Right ventricle myocardium inferior (tissue), 1 donor: Measurements from ENCODE around the gene MAPK1IP1L. TPM values are rescaled to one million over a fixed set of nuclear protein-coding genes. Genes with fewer than 3 reads are reported as not detected.
A peak's percentile ranks its signal among the peaks of the same experiment; 100 is the strongest.
"Not testable (repeated sequence)": the region's sequence is repeated elsewhere in the genome, so short reads cannot be mapped to it uniquely, and the experiment has no call there.

Source experiments
- ATAC-seq: fragments of 200-7000 bp; cut with Tn5 transposase; one replicate; pipeline ENCODE4 v1.9.1; 2020; ENCODE audit warnings: mild to moderate bottlenecking, moderate library complexity
- DNase-seq: peaks from one replicate; pipeline ENCODE4 v3.0.0; 2021; ENCODE audit errors: missing footprints
- intact Hi-C: fragments of 100-400 bp; cut with DNase I; formaldehyde crosslinking; loops from one replicate; pipeline ENCODE4 v1.11.0; 2022
- total RNA-seq: library from RNA; stranded (reverse); fragmentation: NEBNext Ultra II Directional; extraction: Animal tissue kit (Norgen Biotek cat#: 25700); gene quantifications from one replicate; pipeline ENCODE4 v1.2.1, GENCODE V29; 2021
- donor health status: DM: no; HTN: yes; CAD: no; lungs with severe emphysema.

Gene MAPK1IP1L
- total RNA-seq, 1 donor from 2014 or later, result 65.0 TPM

DNA sequence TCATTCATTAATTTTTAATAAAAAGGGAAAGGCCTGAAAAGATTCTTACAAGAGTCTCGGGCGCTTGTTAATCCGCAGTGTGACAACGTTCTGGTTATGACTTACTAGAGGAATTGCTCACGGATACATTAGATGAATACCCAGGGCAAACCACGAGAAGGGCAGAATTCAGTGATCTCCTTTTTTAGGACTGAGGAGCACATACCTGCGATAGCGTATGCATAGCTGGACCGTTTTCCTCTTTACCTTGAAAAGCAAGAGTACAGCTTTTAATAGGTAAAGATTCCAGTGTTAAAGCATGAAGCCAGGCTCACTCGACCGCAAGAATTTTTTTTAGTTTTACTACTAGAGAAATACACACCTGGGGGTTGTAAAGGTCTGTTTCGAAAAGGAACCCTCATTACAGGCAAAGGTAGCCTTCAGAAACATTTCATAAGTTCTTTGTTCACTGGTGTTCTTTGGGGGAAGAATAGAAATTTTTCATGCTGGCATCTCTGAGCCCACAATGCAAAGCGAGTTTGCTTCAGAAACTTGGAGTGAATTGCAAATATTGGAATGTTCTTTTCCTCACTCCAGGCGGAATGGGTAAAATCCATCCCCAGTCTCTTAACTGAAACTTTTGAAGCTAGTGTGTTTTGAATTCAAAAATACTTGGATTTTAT lies 953 bp downstream of the MAPK1IP1L start:
- ATAC-seq, result no peak
- intact Hi-C loops, result loop anchor here (5.0 to 10.0 kb wide), 2 partner anchors 80 to 222 kb away; partner anchors contain the start of gene FBXO34
- DNase-seq, result no peak

DNA sequence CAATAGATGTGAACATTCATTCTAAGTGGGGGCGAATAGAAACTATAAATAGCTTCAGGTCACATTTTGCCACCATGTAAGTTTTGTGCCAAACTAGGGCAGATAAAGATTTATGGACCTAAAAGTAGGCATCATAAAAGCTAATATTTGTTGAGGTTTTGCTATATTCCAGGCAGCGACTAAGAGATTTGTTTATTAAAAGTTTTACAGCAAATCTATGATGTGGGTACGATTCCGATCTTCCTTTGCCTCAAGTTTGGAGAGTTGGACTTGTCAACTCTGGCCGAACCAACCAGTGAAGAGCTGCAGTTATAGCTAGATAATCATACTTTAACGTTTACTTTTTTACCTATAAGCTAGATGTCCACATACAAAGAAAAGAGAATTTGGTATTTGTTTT lies 1.6 kb downstream of the MAPK1IP1L start:
- ATAC-seq (no peak), DNase-seq (no peak)
- intact Hi-C loops, result loop anchor here (5.0 to 10.0 kb wide), 2 partner anchors 79 to 222 kb away; partner anchors contain the start of gene FBXO34

DNA sequence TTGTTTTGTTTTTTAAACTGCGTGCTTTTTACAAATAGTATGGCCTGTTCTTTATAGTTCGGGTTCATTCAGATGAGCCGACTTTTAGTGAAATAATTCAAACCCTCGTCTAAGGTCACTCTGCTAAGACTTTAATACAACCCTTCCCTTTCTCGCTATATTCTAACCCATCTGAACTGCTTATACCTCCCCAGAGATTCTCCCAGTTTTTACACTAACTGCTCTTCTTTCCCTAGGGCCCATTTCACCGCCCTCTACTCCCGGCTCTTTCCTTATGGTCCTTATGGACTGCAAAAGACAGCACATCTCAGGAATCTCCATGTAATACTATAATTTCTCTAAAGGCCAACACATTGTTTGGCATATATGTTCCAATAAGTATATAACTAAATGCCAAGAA lies 2.1 kb downstream of the MAPK1IP1L start:
- no peak for ATAC-seq
- DNase-seq, result no peak
- intact Hi-C loops, result loop anchor here (5.0 to 10.0 kb wide), 2 partner anchors 79 to 221 kb away; partner anchors contain the start of gene FBXO34

DNA sequence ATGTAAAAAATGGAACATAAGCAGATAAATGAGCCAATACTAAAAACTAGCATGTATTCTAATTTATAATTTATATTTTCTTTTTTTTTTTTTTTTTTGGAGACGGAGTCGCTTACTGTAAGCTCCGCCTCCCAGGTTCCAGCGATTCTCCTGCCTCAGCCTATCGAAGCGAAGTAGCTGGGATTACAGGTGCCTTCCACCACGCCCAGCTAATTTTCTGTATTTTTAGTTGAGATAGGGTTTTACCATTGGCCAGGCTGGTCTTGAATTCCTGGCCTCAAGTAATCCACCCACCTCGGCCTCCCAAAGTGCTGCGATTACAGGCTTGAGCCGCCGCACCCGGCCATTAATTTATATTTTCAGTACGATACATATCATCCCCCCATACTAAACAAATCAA lies 2.7 kb downstream of the MAPK1IP1L start:
- no peak for ATAC-seq
- intact Hi-C loops, result loop anchor here (5.0 to 10.0 kb wide), 2 partner anchors 78 to 221 kb away; partner anchors contain the start of gene FBXO34
- DNase-seq, result no peak

DNA sequence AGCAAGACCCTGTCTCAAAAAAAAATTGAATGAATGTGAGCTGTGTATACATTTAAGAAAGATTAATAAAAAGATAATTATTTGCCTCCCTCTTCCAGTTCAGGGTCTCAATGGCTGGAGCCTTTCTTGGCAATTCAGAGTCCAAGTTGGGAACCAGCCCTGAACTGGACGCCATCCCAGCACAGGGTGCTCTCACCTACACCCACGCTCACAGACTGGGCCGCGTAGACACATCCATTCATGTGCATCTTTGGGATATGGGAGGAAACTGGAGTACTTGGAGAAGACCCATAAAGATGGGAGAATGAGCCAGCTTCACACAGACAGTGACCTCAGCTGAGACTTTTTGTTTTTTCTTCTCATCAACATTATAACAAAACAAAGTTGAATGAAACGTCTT lies 6.5 kb downstream of the MAPK1IP1L start:
- no peak for ATAC-seq
- intact Hi-C loops, result loop anchor here (10.0 kb wide), 1 partner anchor 217 kb away; the partner anchor contains the start of gene FBXO34
- no peak for DNase-seq

DNA sequence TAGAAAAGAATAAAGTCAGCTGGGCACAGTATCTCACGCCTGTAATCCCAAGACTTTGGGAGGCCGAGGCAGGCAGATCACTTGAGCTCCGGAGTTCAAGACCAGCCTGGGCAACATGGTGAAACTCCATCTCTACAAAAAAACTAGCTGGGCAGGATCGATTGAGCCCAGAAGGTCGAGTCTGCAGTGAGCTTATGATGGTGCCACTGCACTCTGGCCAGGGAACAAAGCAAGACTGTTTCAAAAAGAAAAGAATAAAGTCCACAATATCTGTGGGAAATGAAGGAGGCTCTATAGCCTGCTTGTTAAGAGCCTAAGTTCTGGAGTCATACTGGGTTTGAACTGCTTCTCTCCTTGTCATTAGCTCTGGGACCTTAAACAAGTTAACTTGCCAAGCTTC lies 7.9 kb downstream of the MAPK1IP1L start:
- no peak for ATAC-seq
- DNase-seq, result no peak
- intact Hi-C loops, result loop anchor here (10.0 kb wide), 1 partner anchor 215 kb away; the partner anchor contains the start of gene FBXO34

DNA sequence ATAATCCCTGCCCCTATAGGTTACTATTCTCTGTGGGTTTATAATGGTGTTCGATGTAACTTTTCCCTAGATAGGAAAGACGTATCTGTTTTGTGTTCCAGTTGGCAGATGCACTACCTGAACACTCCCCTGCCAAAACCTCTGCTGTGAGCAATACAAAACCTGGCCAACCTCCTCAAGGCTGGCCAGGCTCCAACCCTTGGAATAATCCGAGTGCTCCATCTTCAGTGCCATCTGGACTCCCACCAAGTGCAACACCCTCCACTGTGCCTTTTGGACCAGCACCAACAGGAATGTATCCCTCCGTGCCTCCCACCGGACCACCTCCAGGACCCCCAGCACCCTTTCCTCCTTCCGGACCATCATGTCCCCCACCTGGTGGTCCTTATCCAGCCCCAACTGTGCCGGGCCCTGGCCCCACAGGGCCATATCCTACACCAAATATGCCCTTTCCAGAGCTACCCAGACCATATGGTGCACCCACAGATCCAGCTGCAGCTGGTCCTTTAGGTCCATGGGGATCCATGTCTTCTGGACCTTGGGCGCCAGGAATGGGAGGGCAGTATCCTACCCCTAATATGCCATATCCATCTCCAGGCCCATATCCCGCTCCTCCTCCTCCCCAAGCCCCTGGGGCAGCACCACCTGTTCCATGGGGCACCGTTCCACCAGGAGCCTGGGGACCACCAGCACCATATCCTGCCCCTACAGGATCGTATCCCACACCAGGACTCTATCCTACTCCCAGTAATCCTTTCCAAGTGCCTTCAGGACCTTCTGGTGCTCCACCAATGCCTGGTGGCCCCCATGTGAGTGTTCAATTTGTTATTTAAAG lies 11.3 kb downstream of the MAPK1IP1L start:
- peak; percentile 81 for ATAC-seq
- intact Hi-C loops, result no loop called here
- no peak for DNase-seq

DNA sequence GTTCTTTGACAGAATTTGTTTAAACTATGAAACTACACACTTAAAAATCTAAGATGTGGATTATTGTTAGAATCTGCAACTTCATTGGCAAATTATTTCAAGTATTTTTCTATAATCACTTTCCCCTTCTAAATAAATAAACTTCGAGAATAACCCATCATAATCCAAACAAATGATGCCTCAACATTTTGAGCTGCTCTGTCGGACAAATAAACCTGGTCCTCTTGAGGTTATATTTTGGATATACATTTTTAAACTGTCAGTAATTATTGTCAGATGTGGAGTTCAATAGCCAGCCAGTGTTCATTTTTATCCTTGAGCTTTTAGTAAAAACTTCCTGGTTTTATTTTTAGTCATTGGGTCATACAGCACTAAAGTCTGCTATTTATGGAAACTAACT lies 13.4 kb downstream of the MAPK1IP1L start:
- DNase-seq, ATAC-seq, intact Hi-C loops: not testable (repeated sequence)

DNA sequence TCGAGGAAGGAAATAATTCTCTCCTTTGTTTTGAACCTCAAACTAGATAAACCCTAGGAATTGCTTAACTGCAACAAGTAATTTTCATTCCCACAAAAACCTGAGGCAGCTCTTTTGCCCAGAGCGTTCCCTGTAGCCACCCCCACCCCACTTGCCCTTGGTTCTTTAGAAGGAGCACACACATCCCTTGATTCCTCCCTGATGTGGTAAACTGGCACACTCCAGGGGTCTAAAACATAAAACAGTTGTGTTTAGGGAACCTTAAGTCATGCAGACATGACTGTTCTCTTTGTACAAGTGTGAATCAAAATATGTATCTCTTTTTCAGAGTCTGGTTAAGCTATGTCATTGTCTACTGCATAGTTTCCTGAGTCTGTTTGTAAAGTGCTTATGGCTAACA lies 14.0 kb downstream of the MAPK1IP1L start:
- intact Hi-C loops, result no loop called here
- ATAC-seq, result no peak
- DNase-seq, result no peak

DNA sequence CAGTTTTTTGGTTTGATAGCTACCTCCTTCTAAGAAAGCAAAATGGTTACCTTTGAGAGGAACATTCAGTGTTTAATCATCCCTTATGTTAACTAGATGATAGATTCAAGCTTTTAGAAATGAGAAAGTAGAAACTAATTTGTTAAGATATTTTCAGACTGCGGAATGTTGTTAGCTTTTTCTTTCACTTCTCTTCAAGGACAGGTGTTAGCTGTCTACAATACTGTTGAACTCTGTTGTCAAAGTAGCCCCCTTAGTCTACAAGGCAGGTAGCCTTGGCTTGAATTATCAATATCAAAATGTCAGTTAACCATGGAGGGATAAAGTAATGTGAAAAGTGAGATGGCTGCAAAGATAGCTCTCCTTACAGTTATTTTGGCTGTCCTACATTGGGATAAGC lies 14.8 kb downstream of the MAPK1IP1L start:
- DNase-seq (no peak), ATAC-seq (no peak)
- intact Hi-C loops, result no loop called here

DNA sequence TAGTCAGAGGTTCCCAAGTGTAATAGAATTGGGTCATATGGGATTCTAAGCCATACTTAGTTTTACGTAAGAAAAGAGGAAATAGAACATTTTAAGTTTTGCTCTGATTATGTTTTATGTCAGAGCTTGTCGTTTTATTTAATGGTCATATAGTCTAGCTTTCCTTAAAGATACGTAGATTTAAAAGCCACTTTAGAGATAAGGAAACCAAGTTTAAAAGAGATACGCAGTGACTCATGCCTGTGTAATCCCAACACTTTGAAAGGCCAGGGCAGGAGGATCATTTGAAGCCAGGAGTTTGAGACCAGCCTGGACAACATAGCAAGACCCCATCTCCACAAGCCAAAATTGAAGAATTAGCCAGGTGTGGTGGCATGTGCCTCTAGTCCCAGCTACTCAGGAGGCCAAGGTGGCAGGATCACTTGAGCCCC lies 19.5 kb downstream of the MAPK1IP1L start:
- intact Hi-C loops, result no loop called here
- ATAC-seq, result no peak

DNA sequence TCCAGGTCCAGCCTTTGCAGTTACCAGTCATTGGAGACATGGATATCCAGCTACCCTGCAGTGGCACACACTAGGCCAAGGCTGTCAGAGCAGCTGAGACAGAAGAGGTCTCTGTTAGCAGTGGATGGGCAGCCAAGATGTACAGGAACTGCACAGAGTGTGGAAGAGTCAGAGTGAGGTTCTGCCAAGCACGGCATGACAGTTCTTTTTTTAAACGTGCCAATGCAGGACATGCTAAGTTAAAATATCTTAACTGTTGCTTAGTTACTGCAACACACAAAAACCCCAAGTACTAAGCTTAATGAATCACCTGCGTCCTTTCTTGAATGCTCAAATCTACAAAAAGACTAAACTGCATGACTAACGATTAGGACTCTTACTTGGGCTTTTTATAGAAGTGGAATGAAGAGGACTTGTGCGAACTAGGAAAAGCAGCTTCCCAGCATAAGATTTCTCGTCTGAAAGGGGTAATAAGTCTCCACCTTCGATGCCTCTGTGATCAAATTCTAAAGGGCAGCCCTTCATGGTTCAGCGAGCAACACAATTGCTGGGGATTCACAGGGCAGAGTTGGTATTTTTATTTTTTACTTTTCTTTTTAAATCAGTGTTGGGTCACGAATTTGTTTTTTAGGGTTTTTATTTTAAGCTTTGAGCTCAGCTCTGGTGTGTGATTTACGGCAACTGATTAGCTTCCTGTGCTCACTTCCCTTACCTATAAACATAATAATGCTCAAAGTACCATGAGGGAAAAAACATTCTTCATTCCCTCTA lies 20.6 kb downstream of the MAPK1IP1L start:
- DNase-seq, result no peak
- intact Hi-C loops, result no loop called here
- ATAC-seq, result peak; percentile 95

More for the DNA sequence above, 19.5 kb downstream of the MAPK1IP1L start:
- DNase-seq, result no peak

DNA sequence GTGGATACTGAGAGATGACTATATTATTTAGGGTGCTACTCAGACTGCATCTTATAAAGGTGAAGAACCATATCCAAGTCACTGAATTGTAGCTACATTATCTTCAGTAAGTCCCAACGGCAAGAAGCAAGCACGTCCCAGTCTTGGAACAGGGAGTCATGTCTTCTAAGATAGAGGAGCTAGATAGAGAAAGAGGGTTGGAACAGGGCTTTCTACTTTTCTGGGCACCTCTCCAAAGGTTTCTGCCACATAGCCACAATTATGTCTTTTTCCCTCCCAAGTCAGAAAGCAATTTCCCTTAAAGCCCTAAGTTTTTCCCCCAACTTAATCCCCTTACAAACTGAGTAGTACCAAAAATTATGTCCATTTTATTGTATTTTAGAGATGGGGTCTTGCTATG lies 22.4 kb downstream of the MAPK1IP1L start:
- ATAC-seq (no peak), DNase-seq (no peak)
- intact Hi-C loops, result no loop called here

DNA sequence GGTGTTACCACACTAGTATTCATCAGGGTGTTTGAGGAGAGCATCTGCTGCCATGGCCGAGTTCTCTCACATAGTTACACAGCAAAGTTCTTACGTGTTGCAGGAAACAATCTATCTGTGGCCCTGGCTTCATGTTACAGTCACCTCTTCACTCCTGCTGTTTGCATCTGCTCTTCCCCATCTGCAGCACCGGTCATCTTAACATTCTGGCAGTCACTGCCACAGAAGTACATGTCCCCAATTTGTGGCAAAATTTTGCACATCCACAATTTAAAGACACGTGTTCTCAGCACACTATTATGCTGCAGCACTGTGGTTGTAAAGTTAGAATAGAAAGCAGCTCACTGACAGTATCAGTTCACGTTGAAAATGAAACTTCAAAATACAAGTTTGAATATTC lies 23.2 kb downstream of the MAPK1IP1L start:
- no peak for ATAC-seq
- intact Hi-C loops, result no loop called here
- DNase-seq, result no peak

DNA sequence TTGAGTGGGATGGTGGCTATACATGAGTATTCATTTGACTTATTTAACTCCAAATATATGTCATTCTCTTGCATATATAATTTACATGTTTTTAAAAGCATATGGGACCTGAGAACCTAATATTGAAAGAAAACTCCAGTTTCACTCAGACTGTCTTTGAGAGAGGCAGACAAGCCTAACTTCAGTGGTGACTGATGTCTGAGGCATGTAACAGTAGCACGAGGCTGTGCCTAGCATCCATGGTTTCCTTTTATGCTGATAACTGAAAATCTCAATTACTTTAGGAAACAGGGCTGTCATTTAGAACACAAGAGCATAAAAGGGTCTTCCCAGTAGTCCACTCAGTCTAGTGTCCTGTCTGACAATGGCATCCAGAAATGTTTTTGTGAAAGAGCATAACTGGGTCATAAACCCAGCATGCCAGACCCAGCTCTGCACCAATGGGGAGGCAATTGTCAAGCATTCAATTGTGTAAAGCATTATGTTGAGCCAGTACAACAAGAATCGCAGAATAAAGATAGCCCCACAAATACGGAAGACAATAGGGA lies 24.3 kb downstream of the MAPK1IP1L start:
- intact Hi-C loops, result no loop called here
- ATAC-seq, result no peak
- DNase-seq, result no peak

DNA sequence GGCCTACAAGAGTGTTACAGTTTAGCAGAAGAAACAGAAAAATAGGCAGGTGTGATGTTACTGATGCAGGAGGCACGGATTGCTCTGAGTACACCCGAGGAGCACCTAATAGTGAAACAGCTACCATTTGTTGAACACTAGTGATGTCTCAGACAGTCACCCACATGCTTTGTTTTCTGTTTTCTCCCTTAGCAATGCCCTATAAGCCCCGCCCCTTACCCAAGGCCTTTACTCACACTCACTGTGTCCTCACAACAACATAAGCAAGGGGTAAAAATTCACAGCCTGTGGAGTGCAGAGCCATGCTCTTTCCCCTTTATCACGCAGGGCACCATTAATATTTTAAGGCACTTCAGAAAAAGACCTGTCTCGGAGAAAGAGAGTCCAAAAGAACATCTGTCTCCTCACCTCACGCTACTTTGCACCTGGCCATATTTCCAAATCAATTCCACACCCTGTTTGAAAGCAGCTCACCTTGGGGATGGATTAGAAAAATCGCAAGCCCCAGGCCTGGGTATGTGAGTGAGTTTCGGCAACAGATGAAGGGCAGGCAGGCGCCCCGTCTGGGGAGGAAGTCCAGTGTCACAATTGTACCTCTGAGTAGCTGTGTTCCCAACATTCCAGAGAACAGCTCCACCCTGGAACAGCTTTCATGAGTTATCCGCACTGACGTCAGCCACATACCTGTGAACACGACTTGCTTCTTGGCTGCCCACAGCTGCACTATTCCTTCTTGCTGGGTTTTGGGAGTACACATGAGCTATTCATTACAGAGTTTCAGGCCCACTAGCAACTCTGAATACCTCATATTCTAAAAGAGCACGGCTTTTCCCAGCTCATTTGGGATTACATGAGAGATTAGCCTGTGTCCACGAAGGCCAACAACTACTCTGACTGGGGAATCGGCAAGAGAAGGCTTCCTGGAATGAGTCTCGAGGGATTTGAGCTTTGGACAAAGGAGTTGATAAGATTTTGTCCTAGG lies 26.0 kb downstream of the MAPK1IP1L start:
- intact Hi-C loops, result no loop called here
- ATAC-seq (peak; percentile 23), DNase-seq (no peak)

DNA sequence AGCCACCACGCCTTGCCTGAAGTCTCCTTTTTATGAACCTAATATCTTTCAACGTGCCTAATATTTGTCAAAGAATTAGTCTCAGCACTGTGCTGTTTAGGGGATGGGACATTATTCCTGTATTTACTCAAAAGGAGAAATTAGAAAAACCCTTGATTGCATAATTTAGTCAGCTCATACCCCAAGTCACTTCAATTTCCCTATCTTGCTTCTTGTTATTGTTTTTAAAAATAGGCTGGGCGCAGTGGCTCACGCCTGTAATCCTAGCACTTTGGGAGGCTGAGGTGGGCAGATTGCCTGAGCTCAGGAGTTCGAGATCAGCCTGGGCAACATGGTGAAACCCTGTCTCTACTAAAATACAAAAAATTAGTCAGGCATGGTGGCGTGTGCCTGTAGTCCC lies 28.5 kb downstream of the MAPK1IP1L start:
- intact Hi-C loops, DNase-seq, ATAC-seq: not testable (repeated sequence)
